Hepatocyte (in vitro differentiated cells): ENCODE data around the gene MBLAC2. TPM values are rescaled to one million over a fixed set of nuclear protein-coding genes. Genes with fewer than 3 reads are reported as not detected.

Experiments
- DNase-seq: peaks from one replicate; pipeline ENCODE4 v3.0.0-alpha.2; 2016; ENCODE audit warnings: low spot score
- H2AFZ ChIP-seq: fragments of 200-600 bp; sonication (generic); 2 replicates; pipeline ENCODE4 v1.6.0; 2016; ENCODE audit warnings: antibody characterized with exemption, mild to moderate bottlenecking
- H3K27ac ChIP-seq: fragments of 200-600 bp; sonication (generic); 2 replicates; pipeline ENCODE4 v1.5.1; 2016; ENCODE audit warnings: mild to moderate bottlenecking
- H3K27me3 ChIP-seq: fragments of 200-600 bp; sonication (generic); 2 replicates; pipeline ENCODE4 v1.6.1; 2016
- H3K36me3 ChIP-seq: fragments of 200-600 bp; sonication (generic); replicated peaks from 2 replicates; pipeline ENCODE4 v1.5.1; 2016; ENCODE audit warnings: low read depth; ENCODE audit not compliant: insufficient read depth
- H3K4me1 ChIP-seq: fragments of 200-600 bp; sonication (generic); 2 replicates; pipeline ENCODE4 v1.5.1; 2016; ENCODE audit warnings: mild to moderate bottlenecking, moderate library complexity; ENCODE audit not compliant: insufficient read depth
- H3K4me2 ChIP-seq: fragments of 200-600 bp; sonication (generic); 2 replicates; pipeline ENCODE4 v1.6.0; 2016
- H3K4me3 ChIP-seq: fragments of 200-600 bp; sonication (generic); 2 replicates; pipeline ENCODE4 v1.5.1; 2016; ENCODE audit warnings: mild to moderate bottlenecking
- H3K79me2 ChIP-seq: fragments of 200-600 bp; sonication (generic); 2 replicates; pipeline ENCODE4 v1.6.0; 2017; ENCODE audit warnings: mild to moderate bottlenecking
- H3K9me2 ChIP-seq: fragments of 200-600 bp; sonication (generic); replicated peaks from 2 replicates; pipeline ENCODE4 v1.6.0; 2017; ENCODE audit warnings: mild to moderate bottlenecking; ENCODE audit not compliant: insufficient read depth
- H3K9me3 ChIP-seq: fragments of 200-600 bp; sonication (generic); 2 replicates; pipeline ENCODE4 v1.5.1; 2016; ENCODE audit warnings: low read depth, mild to moderate bottlenecking
- H4K20me1 ChIP-seq: fragments of 200-600 bp; sonication (generic); 2 replicates; pipeline ENCODE4 v1.6.0; 2016; ENCODE audit warnings: mild to moderate bottlenecking; ENCODE audit not compliant: insufficient read depth, poor library complexity, severe bottlenecking
- EZH2 ChIP-seq: fragments of 200-600 bp; sonication (generic); IDR thresholded peaks from 2 replicates; pipeline ENCODE4 v1.6.1; 2016; ENCODE audit warnings: antibody characterized with exemption, mild to moderate bottlenecking, borderline replicate concordance
- EZH2phosphoT487 ChIP-seq: fragments of 200-600 bp; sonication (generic); IDR thresholded peaks from one replicate; pipeline ENCODE4 v1.6.1; 2018; ENCODE audit warnings: antibody characterized with exemption, mild to moderate bottlenecking, low read depth, moderate library complexity; ENCODE audit not compliant: unreplicated experiment, severe bottlenecking
- WGBS: methylation state at CpG from one replicate; pipeline ENCODE4 v1.1.6; 2016; ENCODE audit warnings: low lambda C conversion rate; ENCODE audit errors: missing lambda C conversion rate; 5-methylcytosine and 5-hydroxymethylcytosine counted together
- polyA plus RNA-seq: library from polyadenylated mRNA; unstranded; fragments of >200 nt; fragmentation: Nextera tagmentation; extraction: Ambion mirVana; gene quantifications from 2 replicates; pipeline ENCODE4 v1.2.1, GENCODE V29; 2016
- total RNA-seq: library from RNA; depleted of rRNA; stranded (reverse); fragments of >200 nt; gene quantifications from 2 replicates; pipeline ENCODE4 v1.2.3, GENCODE V29; 2014
- TF ChIP-seq, protein P1 (sequence below): fragments of 200-600 bp; sonication (generic); IDR thresholded peaks from 2 replicates; pipeline ENCODE4 v1.5.1; 2016; ENCODE audit warnings: antibody characterized with exemption, mild to moderate bottlenecking; ENCODE audit not compliant: poor library complexity

MBLAC2 gene
- total and polyA plus RNA-seq, 2 experiments from 2014 or later, result 3.7 to 7.6 TPM

- no peak for DNase-seq
- Histone ChIP-seq H3K79me2 (no peaks in the 10 kb centered on the region), H3K27ac (no peak overlapping the region), H3K4me3 (no peak overlapping the region), H2AFZ (no peak overlapping the region), H3K4me2 (no peak overlapping the region), H3K27me3 (no peaks in the 10 kb centered on the region), H4K20me1 (no peaks in the 10 kb centered on the region), H3K4me1 (no peaks in the 10 kb centered on the region), H3K9me2 (no peaks in the 10 kb centered on the region), H3K9me3 (peaks cover 5% of the 10 kb centered on the region), H3K36me3 (no peaks in the 10 kb centered on the region)
- TF ChIP-seq EZH2phosphoT487 (no peak), EZH2 (no peak)
- TF ChIP-seq, protein P1, sequence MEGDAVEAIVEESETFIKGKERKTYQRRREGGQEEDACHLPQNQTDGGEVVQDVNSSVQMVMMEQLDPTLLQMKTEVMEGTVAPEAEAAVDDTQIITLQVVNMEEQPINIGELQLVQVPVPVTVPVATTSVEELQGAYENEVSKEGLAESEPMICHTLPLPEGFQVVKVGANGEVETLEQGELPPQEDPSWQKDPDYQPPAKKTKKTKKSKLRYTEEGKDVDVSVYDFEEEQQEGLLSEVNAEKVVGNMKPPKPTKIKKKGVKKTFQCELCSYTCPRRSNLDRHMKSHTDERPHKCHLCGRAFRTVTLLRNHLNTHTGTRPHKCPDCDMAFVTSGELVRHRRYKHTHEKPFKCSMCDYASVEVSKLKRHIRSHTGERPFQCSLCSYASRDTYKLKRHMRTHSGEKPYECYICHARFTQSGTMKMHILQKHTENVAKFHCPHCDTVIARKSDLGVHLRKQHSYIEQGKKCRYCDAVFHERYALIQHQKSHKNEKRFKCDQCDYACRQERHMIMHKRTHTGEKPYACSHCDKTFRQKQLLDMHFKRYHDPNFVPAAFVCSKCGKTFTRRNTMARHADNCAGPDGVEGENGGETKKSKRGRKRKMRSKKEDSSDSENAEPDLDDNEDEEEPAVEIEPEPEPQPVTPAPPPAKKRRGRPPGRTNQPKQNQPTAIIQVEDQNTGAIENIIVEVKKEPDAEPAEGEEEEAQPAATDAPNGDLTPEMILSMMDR, result no peak
- 74% methylated on average over 3 of the region's 3 CpGs for WGBS
Measured at GRCh38 chr5:90514520-90514919, 39.9 kb upstream of the MBLAC2 start.

GRCh38 chr5:90510438-90510837 is 35.9 kb upstream of the MBLAC2 start:
- Histone ChIP-seq H3K4me2 (no peak overlapping the region), H3K79me2 (no peaks in the 10 kb centered on the region), H3K36me3 (no peaks in the 10 kb centered on the region), H3K27me3 (no peaks in the 10 kb centered on the region), H3K9me2 (no peaks in the 10 kb centered on the region), H4K20me1 (no peaks in the 10 kb centered on the region), H3K4me3 (no peak overlapping the region), H3K9me3 (no peaks in the 10 kb centered on the region), H3K27ac (no peak overlapping the region), H3K4me1 (no peaks in the 10 kb centered on the region), H2AFZ (no peak overlapping the region)
- TF ChIP-seq EZH2 (no peak), EZH2phosphoT487 (no peak)
- TF ChIP-seq, protein P1, result no peak
- WGBS, result 94% methylated on average over 1 of the region's 1 CpG
- DNase-seq, result no peak

DNA sequence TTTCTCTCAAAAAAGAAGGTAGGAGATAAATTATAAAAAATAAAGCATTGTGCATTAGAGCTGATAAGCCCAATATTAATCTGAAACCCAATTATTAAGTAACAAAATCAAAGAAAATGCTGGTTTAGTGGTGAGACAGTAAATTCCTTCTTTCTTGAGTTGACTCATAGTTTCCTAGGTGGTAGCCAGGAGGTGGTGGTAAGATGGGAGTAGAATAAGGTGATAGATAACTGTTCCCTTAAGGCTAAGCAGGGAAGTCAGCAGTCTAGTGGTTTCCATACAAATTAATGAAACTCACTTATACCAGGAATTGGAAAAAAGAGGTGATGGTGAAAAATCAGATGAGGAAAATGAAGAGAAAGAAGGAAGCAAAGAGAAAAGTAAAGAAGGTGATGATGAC is 31.6 kb upstream of the MBLAC2 start:
- Histone ChIP-seq H3K4me2 (no peak overlapping the region), H4K20me1 (no peaks in the 10 kb centered on the region), H3K9me2 (no peaks in the 10 kb centered on the region), H3K9me3 (no peaks in the 10 kb centered on the region), H3K36me3 (no peaks in the 10 kb centered on the region), H3K27ac (no peak overlapping the region), H3K4me1 (no peaks in the 10 kb centered on the region), H3K4me3 (no peak overlapping the region), H2AFZ (no peak overlapping the region), H3K27me3 (no peaks in the 10 kb centered on the region), H3K79me2 (no peaks in the 10 kb centered on the region)
- TF ChIP-seq EZH2phosphoT487 (no peak), EZH2 (no peak)
- TF ChIP-seq, protein P1, result no peak
- DNase-seq, result no peak

DNA sequence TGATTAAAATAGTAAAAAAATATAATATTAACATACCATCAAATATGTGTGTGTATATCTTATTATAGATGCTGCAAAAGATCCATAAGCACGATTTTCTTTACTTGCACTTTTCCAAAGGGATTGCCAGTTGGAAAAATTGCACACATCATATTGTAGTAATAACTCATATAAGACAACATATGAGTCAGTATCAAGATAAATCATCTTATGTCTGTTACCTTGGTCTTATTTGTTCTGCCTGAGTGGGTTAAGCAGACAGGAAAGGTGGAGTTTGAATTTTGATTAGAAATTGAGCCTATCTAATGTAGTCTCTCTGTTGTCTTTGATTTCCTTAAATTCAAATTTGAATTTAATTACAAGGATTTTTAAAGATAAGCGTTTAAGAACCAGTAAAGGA is 30.2 kb upstream of the MBLAC2 start:
- Histone ChIP-seq H3K4me2 (no peak overlapping the region), H2AFZ (no peak overlapping the region), H3K79me2 (no peaks in the 10 kb centered on the region), H4K20me1 (no peaks in the 10 kb centered on the region), H3K27me3 (no peaks in the 10 kb centered on the region), H3K4me3 (no peak overlapping the region), H3K4me1 (no peaks in the 10 kb centered on the region), H3K9me2 (no peaks in the 10 kb centered on the region), H3K27ac (no peak overlapping the region), H3K36me3 (no peaks in the 10 kb centered on the region), H3K9me3 (no peaks in the 10 kb centered on the region)
- DNase-seq, result no peak
- TF ChIP-seq, protein P1, result no peak
- TF ChIP-seq EZH2phosphoT487 (no peak), EZH2 (no peak)
- 94% methylated on average over 2 of the region's 2 CpGs for WGBS
